Measurements from ENCODE around the gene CAD. TPM values are rescaled to one million over a fixed set of nuclear protein-coding genes. Genes with fewer than 3 reads are reported as not detected.

Gene CAD
- total and polyA plus RNA-seq, 2 of the 4 experiments (the other 2 are of a cell fraction) = 12.9 to 38.7 TPM

GRCh38 chr2:27270670-27271069 is 53.5 kb downstream of the CAD start:
- no peaks in the 10 kb centered on the region for H3K79me1 ChIP-seq (ENCODE audit: low read depth in 1 of 2, low read length in 2 of 2)
- H3K27me3 ChIP-seq (ENCODE audit: control insufficient read depth, insufficient read depth, low read length) = peaks cover 53% of the 10 kb centered on the region
- H4K20me1 ChIP-seq (ENCODE audit: insufficient read depth, low read length) = no peaks in the 10 kb centered on the region
- H2AFZ ChIP-seq (replicated peaks; ENCODE audit: low read length, poor library complexity) = no peak overlapping the region
- no peak for ATAC-seq (ENCODE audit: low read depth)
- dilution Hi-C loops (cut with HindIII; ENCODE audit: low sequenced_read_pairs, unreplicated experiment) (no loop called here), intact Hi-C loops (cut with micrococcal nuclease) (no loop called here), in situ Hi-C loops (cut with MboI; ENCODE audit: low sequenced_read_pairs) (no loop called here)
- no peaks in the 10 kb centered on the region for H3K4me1 ChIP-seq (ENCODE audit: control insufficient read depth, insufficient read depth, low read length)
- no peak overlapping the region for H2BK15ac ChIP-seq (ENCODE audit: low read depth, low read length)
- no peak overlapping the region for H2BK20ac ChIP-seq (ENCODE audit: low read depth, low read length)
- ChIA-PET CTCF (interaction anchor here (0.6 to 2.0 kb wide), 2 partner anchors 10 to 1036 kb away, joined by 5 to 8 read pairs; no protein-coding TSS in a partner anchor), POLR2A (ENCODE audit: unreplicated experiment) (no interaction called here)
- no peaks in the 10 kb centered on the region for H3K36me3 ChIP-seq (ENCODE audit: control insufficient read depth, insufficient read depth, low read length)
- no peak overlapping the region for H3K27ac ChIP-seq (ENCODE audit: insufficient read depth, low read length)
- no peak overlapping the region for H4K8ac ChIP-seq (ENCODE audit: low read depth in 2 of 2, low read length in 2 of 2)
- no peak overlapping the region for H3K18ac ChIP-seq (ENCODE audit: low read depth, low read length)
- no peak overlapping the region for H4K91ac ChIP-seq (ENCODE audit: insufficient read depth, low read depth, low read length)
- no peak for DNase-seq
- H3K4ac ChIP-seq (ENCODE audit: low read depth, low read length) = no peak overlapping the region
- H3K9me1 ChIP-seq (ENCODE audit: insufficient read depth, low read length) = no peaks in the 10 kb centered on the region
- no peak overlapping the region for H3K4me3 ChIP-seq (ENCODE audit: insufficient read depth, low read depth, low read length)
- no peak overlapping the region for H3K9ac ChIP-seq (ENCODE audit: low read depth, low read length)
- H2AK5ac ChIP-seq (ENCODE audit: low read depth, low read length) = no peak overlapping the region
- TF ChIP-seq USF2 (IDR thresholded peaks at IDR 0.05; ENCODE audit: low read depth, low read length) = no peak
- TF ChIP-seq ELK1 (IDR thresholded peaks at IDR 0.05; ENCODE audit: borderline replicate concordance, low read depth, low read length) = no peak
- TF ChIP-seq POLR2A (IDR thresholded peaks at IDR 0.05; ENCODE audit: low read depth, low read length) = no peak
- no peak for TF ChIP-seq RAD21 (IDR thresholded peaks at IDR 0.05; ENCODE audit: low read length)
- TF ChIP-seq BHLHE40 (IDR thresholded peaks at IDR 0.05; ENCODE audit: low read depth, low read length) = no peak
- TF ChIP-seq CTCF (conservative IDR thresholded peaks at IDR 0.05; ENCODE audit: low read depth, low read length) = no peak
- no peak for TF ChIP-seq CHD1 (IDR thresholded peaks at IDR 0.05; ENCODE audit: low read depth, low read length)
- TF ChIP-seq FOS (IDR thresholded peaks at IDR 0.05; ENCODE audit: low read depth, low read length) = no peak
- TF ChIP-seq MXI1 (IDR thresholded peaks at IDR 0.05; ENCODE audit: borderline replicate concordance, low read depth, low read length) = no peak
- no peak for TF ChIP-seq MAFK (IDR thresholded peaks at IDR 0.05; ENCODE audit: low read depth, low read length)
- TF ChIP-seq MAZ (IDR thresholded peaks at IDR 0.05; ENCODE audit: borderline replicate concordance, low read depth, low read length) = no peak
- no peak for TF ChIP-seq RFX5 (IDR thresholded peaks at IDR 0.05; ENCODE audit: low read depth, low read length)
- H3K9me3 ChIP-seq (ENCODE audit: control insufficient read depth, insufficient read depth, low read length) = no peaks in the 10 kb centered on the region
- H3K23ac ChIP-seq (ENCODE audit: low read depth, low read length) = no peak overlapping the region
- no peak overlapping the region for H2AK9ac ChIP-seq (replicated peaks; ENCODE audit: low read depth, low read length, poor library complexity)
- BruUV-seq (replicated peaks) = no TSS peak
- no peak overlapping the region for H3K4me2 ChIP-seq (ENCODE audit: low read depth, low read length)
- no peak overlapping the region for H3K14ac ChIP-seq (replicated peaks; ENCODE audit: low read depth, low read length)
- H2BK120ac ChIP-seq (ENCODE audit: low read depth, low read length) = no peak overlapping the region
- WGBS, 2 experiments (ENCODE audit: extremely low coverage in 2 of 2, insufficient read length in 1 of 2) = no CpG with 5 or more reads among the region's 2 CpGs
- H4K5ac ChIP-seq (ENCODE audit: low read depth, low read length) = no peak overlapping the region
- H3K56ac ChIP-seq (ENCODE audit: extremely low read depth, insufficient read depth, low read length) = no peak overlapping the region
- H2BK5ac ChIP-seq (ENCODE audit: low read depth, low read length, poor library complexity, severe bottlenecking) = no peak overlapping the region

Data from IMR-90 (cell line).